AG09319 (cell line): ENCODE data around the gene LYRM4.

Experiments used
- DNase-seq: peaks from one replicate; pipeline ENCODE4 v3.0.0-alpha.2; 2010; ENCODE audit warnings: low read depth; ENCODE audit errors: extremely low read depth
- TF ChIP-seq, protein P1 (sequence below): IDR thresholded peaks from 2 replicates; pipeline ENCODE4 v1.5.1; 2011; ENCODE audit warnings: low read depth, mild to moderate bottlenecking, inconsistent platforms, low read length, moderate library complexity

Gene LYRM4

DNA sequence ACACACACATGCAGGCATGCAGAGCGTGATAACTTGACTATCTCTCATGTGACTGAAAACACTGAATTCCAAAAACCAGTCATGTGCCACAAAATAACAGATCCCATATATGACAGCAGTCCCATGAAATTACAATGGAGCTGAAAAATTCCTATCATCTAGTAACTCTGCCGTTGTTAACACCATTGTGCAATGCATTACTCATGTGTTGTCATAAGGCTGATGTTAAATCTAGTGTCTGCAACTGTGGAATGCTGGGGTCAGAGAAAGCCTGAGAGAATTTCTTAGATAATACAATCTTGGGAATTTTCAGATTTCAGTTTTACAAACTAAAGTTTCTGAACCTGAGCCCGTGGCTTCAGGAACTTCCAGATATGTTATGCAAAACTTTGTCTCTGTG is 70.2 kb downstream of the LYRM4 start:
- TF ChIP-seq, protein P1, sequence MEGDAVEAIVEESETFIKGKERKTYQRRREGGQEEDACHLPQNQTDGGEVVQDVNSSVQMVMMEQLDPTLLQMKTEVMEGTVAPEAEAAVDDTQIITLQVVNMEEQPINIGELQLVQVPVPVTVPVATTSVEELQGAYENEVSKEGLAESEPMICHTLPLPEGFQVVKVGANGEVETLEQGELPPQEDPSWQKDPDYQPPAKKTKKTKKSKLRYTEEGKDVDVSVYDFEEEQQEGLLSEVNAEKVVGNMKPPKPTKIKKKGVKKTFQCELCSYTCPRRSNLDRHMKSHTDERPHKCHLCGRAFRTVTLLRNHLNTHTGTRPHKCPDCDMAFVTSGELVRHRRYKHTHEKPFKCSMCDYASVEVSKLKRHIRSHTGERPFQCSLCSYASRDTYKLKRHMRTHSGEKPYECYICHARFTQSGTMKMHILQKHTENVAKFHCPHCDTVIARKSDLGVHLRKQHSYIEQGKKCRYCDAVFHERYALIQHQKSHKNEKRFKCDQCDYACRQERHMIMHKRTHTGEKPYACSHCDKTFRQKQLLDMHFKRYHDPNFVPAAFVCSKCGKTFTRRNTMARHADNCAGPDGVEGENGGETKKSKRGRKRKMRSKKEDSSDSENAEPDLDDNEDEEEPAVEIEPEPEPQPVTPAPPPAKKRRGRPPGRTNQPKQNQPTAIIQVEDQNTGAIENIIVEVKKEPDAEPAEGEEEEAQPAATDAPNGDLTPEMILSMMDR, result no peak
- DNase-seq, result peak; percentile 34

DNA sequence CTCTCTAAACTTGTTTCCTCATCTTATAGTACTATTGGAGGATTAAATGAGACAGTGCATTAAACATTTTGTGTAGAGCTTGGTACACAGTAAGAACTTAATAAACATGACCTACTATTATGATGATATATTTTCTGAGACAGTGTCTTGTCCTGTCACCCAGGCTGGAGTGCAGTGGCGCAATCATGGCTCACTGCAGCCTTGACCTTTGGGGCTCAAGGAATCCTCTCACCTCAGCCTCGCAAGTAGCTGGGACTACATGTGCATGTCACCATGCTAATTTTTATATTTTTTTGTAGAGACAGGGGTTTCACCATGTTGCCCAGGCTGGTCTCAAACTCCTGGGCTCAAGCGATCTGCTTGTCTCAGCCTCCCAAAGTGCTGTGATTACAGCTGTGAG is 72.1 kb downstream of the LYRM4 start:
- DNase-seq, result no peak
- TF ChIP-seq, protein P1, result no peak

DNA sequence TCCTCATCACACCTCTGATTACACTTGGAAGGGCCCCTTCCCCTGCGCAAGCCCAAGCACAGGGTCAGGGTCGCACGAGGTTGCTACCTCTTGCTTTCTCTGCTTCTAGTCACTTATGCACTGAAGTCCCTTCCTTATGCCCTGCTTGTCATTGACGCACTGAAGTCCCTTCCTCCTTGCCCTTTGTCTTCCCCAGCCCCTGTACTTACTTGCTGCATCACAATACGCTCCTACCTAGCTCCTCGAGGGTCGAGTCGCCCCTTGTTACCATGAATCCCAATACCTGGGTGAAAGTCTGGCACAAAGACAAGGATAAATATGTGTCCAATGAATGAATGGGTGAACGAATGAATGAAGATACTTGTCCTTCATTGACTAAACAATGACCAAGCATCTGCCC is 75.9 kb downstream of the LYRM4 start:
- DNase-seq, result no peak
- TF ChIP-seq, protein P1, result no peak

GRCh38 chr6:5184218-5184617 is 76.5 kb downstream of the LYRM4 start:
- DNase-seq, result no peak
- TF ChIP-seq, protein P1, result no peak

- no peak for DNase-seq
- TF ChIP-seq, protein P1, result no peak
These were observed 79.0 kb downstream of the LYRM4 start for GRCh38 chr6:5181510-5182317.

DNA sequence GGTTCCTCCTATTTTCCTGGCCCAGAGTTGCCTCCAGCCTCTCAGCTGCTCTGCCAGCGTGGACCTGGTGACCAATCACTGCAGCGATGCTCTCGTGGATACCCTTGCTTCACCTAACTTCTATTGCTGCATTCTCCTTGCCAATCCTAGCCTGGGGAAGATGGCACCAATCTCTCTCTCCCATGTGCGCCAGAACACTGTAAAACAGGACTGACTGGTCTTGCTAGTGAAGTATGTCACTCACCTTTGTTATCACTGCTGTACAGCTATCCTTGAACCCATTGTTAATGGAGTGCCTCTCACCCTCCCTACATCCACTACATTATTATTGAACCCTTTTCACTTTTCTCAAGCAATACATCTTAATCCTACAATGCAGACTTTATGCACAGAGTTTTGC is 80.1 kb downstream of the LYRM4 start:
- TF ChIP-seq, protein P1, result no peak
- no peak for DNase-seq

DNA sequence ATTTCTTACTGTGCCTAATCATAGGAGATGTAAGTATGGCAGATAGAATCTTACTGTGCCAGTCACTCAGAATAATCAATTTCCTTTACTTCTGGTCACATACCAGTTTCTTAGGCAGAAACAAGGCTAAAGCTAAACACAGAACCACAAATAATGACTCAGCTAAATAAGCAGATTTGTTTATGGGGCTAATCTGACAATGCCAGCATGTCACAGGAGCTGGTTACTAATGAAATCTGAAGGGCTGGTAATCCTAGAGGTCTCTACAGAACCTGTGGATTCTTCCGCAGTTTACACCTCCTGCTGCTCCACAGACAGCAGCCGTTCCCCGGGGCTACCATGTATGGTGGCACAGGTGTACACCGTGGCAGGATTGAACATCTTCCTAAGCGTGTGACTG is 80.8 kb downstream of the LYRM4 start:
- TF ChIP-seq, protein P1, result no peak
- no peak for DNase-seq
